H1 (cell line): ENCODE results near the gene OR52A5. TPM values are rescaled to one million over a fixed set of nuclear protein-coding genes. Genes with fewer than 3 reads are reported as not detected.

Experiments used
- CTCF ChIA-PET: fragments of 300-600 bp; sonication (Branson Sonifier 250); formaldehyde crosslinking; loops from one replicate; lab custom pipeline; 2021; ENCODE audit not compliant: partially characterized antibody; lab: Charles Lee
- POLR2A ChIA-PET: fragments of 300-600 bp; sonication (Branson Sonifier 250); formaldehyde crosslinking; loops from one replicate; lab custom pipeline; 2021; ENCODE audit warnings: inconsistent platforms; ENCODE audit not compliant: partially characterized antibody; lab: Charles Lee
- DNase-seq, 2 experiments: peaks; one replicate each; pipeline versions ENCODE4 v3.0.0 to v3.0.0-alpha.2; 2010 to 2022; ENCODE audit warnings: low spot score in 2 of 2, low read depth in 1 of 2, mixed read lengths in 1 of 2
- FAIRE-seq: peaks from 2 replicates; lab custom pipeline; 2011; peaks lifted over from hg19 to GRCh38; lab: Jason Lieb, UNC
- H2AFZ ChIP-seq: 2 replicates; pipeline ENCODE4 v1.8.1; 2012; ENCODE audit warnings: low read length, inconsistent platforms
- H2AK5ac ChIP-seq: 2 replicates; pipeline ENCODE4 v1.6.1; 2013; ENCODE audit warnings: low read depth, low read length
- H2BK120ac ChIP-seq: replicated peaks from 2 replicates; pipeline ENCODE3; 2013; ENCODE audit warnings: low read depth, low read length, inconsistent platforms
- H2BK12ac ChIP-seq: 2 replicates; pipeline ENCODE4 v1.6.1; 2013; ENCODE audit warnings: low read depth, low read length
- H2BK15ac ChIP-seq: 2 replicates; pipeline ENCODE4 v1.6.1; 2013; ENCODE audit warnings: low read length
- H2BK20ac ChIP-seq: 2 replicates; pipeline ENCODE4 v1.6.1; 2013; ENCODE audit warnings: low read length
- H2BK5ac ChIP-seq: 2 replicates; pipeline ENCODE4 v1.6.1; 2013; ENCODE audit warnings: low read depth, low read length
- H3K14ac ChIP-seq: 2 replicates; pipeline ENCODE4 v1.6.1; 2013; ENCODE audit warnings: inconsistent platforms; ENCODE audit not compliant: insufficient read length
- H3K18ac ChIP-seq: 2 replicates; pipeline ENCODE4 v1.6.1; 2013; ENCODE audit warnings: low read length; ENCODE audit errors: extremely low read depth
- H3K23ac ChIP-seq: 2 replicates; pipeline ENCODE4 v1.6.1; 2013; ENCODE audit warnings: inconsistent platforms; ENCODE audit not compliant: insufficient read length
- H3K23me2 ChIP-seq: 2 replicates; pipeline ENCODE4 v1.6.1; 2013; ENCODE audit warnings: low read depth, low read length
- H3K27ac ChIP-seq: 2 replicates; pipeline ENCODE4 v1.6.1; 2011; ENCODE audit warnings: low read depth, low read length, inconsistent platforms
- H3K27me3 ChIP-seq, 4 experiments: replicated peaks in 1 of 4; 1 replicate in 1 of 4; 2 replicates in 3 of 4; pipeline versions ENCODE4 v1.6.1 to v1.8.1; 2011 to 2013; ENCODE audit warnings: low read length in 3 of 4, mild to moderate bottlenecking in 3 of 4, inconsistent platforms in 2 of 4, mixed read lengths in 2 of 4, moderate library complexity in 1 of 4; ENCODE audit not compliant: control insufficient read depth in 3 of 4, insufficient read depth in 3 of 4; ENCODE audit errors: extremely low read depth in 1 of 4
- H3K36me3 ChIP-seq, 4 experiments: 2 replicates each; pipeline versions ENCODE4 v1.6.1 to v1.8.1; 2011 to 2013; ENCODE audit warnings: mild to moderate bottlenecking in 4 of 4, low read length in 3 of 4, moderate library complexity in 2 of 4, control low read depth in 1 of 4, inconsistent platforms in 1 of 4; ENCODE audit not compliant: insufficient read depth in 4 of 4, control insufficient read depth in 2 of 4
- H3K4ac ChIP-seq: replicated peaks from 2 replicates; pipeline ENCODE3; 2013; ENCODE audit warnings: low read length, low read depth, mixed read lengths, inconsistent platforms; ENCODE audit not compliant: insufficient read length
- H3K4me1 ChIP-seq, 4 experiments: replicated peaks in 1 of 4; 1 replicate in 1 of 4; 2 replicates in 3 of 4; pipeline versions ENCODE4 v1.6.1 to v1.8.1; 2011 to 2013; ENCODE audit warnings: low read length in 3 of 4, inconsistent platforms in 2 of 4, mixed read lengths in 1 of 4; ENCODE audit not compliant: insufficient read depth in 4 of 4, control insufficient read depth in 3 of 4
- H3K4me2 ChIP-seq, 2 experiments: 2 replicates each; pipeline versions ENCODE4 v1.6.1 to v1.8.1; 2011 to 2013; ENCODE audit warnings: low read depth in 2 of 2, low read length in 2 of 2, control low read depth in 1 of 2, inconsistent platforms in 1 of 2, mild to moderate bottlenecking in 1 of 2; ENCODE audit not compliant: insufficient read depth in 1 of 2
- H3K4me3 ChIP-seq, 4 experiments: fragments of 200-600, 300-600 bp in 1 of 4; sonication (generic), shearing (Covaris generic), sonication (Bioruptor Twin) in 1 of 4; 2 replicates each; pipeline versions ENCODE4 v1.5.1 to v1.8.1; 2011 to 2016; ENCODE audit warnings: low read length in 4 of 4, low read depth in 3 of 4, control low read depth in 2 of 4, inconsistent platforms in 2 of 4, mild to moderate bottlenecking in 2 of 4, mixed read lengths in 1 of 4, moderate library complexity in 1 of 4; ENCODE audit not compliant: insufficient read depth in 2 of 4; ENCODE audit errors: extremely low read depth in 1 of 4
- H3K56ac ChIP-seq: replicated peaks from 2 replicates; pipeline ENCODE3; 2013; ENCODE audit warnings: low read depth, mild to moderate bottlenecking, mixed read lengths, low read length, inconsistent platforms; ENCODE audit not compliant: insufficient read length
- H3K79me1 ChIP-seq: 2 replicates; pipeline ENCODE4 v1.6.1; 2013; ENCODE audit warnings: low read depth, low read length, control low read depth
- H3K79me2 ChIP-seq, 2 experiments: 2 replicates each; pipeline versions ENCODE4 v1.6.1 to v1.8.1; 2012 to 2013; ENCODE audit warnings: low read length in 2 of 2, mild to moderate bottlenecking in 2 of 2, inconsistent platforms in 1 of 2; ENCODE audit not compliant: insufficient read depth in 2 of 2, control insufficient read depth in 1 of 2
- H3K9ac ChIP-seq, 4 experiments: replicated peaks in 1 of 4; 1 replicate in 1 of 4; 2 replicates in 3 of 4; pipeline versions ENCODE4 v1.6.1 to v1.8.1; 2011 to 2013; ENCODE audit warnings: low read depth in 3 of 4, low read length in 3 of 4, control low read depth in 2 of 4, mild to moderate bottlenecking in 2 of 4, moderate library complexity in 2 of 4, inconsistent platforms in 1 of 4; ENCODE audit errors: extremely low read depth in 1 of 4
- H3K9me3 ChIP-seq, 2 experiments: 2 replicates each; pipeline versions ENCODE4 v1.6.1 to v1.8.1; 2012 to 2013; ENCODE audit warnings: mild to moderate bottlenecking in 2 of 2, moderate library complexity in 2 of 2, control low read depth in 1 of 2, inconsistent platforms in 1 of 2, low read depth in 1 of 2, low read length in 1 of 2, mixed read lengths in 1 of 2; ENCODE audit not compliant: insufficient read depth in 2 of 2
- H4K20me1 ChIP-seq, 2 experiments: replicated peaks in 1 of 2; 2 replicates each; pipeline versions ENCODE3 to v1.8.1; 2011 to 2013; ENCODE audit warnings: inconsistent platforms in 2 of 2, low read length in 2 of 2, mild to moderate bottlenecking in 1 of 2; ENCODE audit not compliant: insufficient read depth in 2 of 2, control insufficient read depth in 1 of 2
- H4K5ac ChIP-seq: 2 replicates; pipeline ENCODE4 v1.6.1; 2013; ENCODE audit warnings: low read length, low read depth, mixed read lengths, inconsistent platforms; ENCODE audit not compliant: insufficient read length
- H4K8ac ChIP-seq: 2 replicates; pipeline ENCODE4 v1.8.0; 2013; ENCODE audit warnings: mild to moderate bottlenecking, moderate library complexity, low read length, inconsistent platforms; ENCODE audit not compliant: insufficient read depth; ENCODE audit errors: extremely low read depth
- H4K91ac ChIP-seq: replicated peaks from 2 replicates; pipeline ENCODE3; 2013; ENCODE audit warnings: low read length, mixed read lengths, inconsistent platforms; ENCODE audit not compliant: insufficient read length
- GTF2F1 ChIP-seq: IDR thresholded peaks from 2 replicates; pipeline ENCODE4 v1.6.1; 2012; ENCODE audit warnings: low read depth, low read length, improper control_type of control experiment, borderline replicate concordance
- polyA plus RNA-seq, 7 experiments: library from polyadenylated mRNA; depleted of rRNA in 3 of 7; stranded (reverse) in 5 of 7; unstranded in 2 of 7; fragments of >200 nt in 5 of 7; fragments of 200-250 nt in 2 of 7; gene quantifications; 1 replicate in 5 of 7; 2 replicates in 1 of 7; 4 replicates in 1 of 7; pipeline versions ENCODE4 v1.2.1 to v1.2.3, GENCODE V29; 2011 to 2013; ENCODE audit warnings: missing spikeins in 2 of 7, mixed read lengths in 2 of 7
- total RNA-seq: library from RNA; stranded (reverse); fragmentation: NEBNext Ultra II Directional; extraction: Animal tissue kit (Norgen Biotek cat#: 25700); gene quantifications from 2 replicates; pipeline ENCODE4 v1.2.1, GENCODE V29; 2021
- TF ChIP-seq, protein P1 (sequence below): fragments of 300-600 bp; sonication (generic); IDR thresholded peaks from 2 replicates; pipeline ENCODE4 v1.7.1; 2012; ENCODE audit warnings: low read length, moderate library complexity, mild to moderate bottlenecking, inconsistent platforms; ENCODE audit not compliant: insufficient replicate concordance

OR52A5 gene
- total and polyA plus RNA-seq, 2 of the 8 experiments (the other 6 are each of a cell fraction or from before 2014, with no cell fraction given): 0.02 to 0.11 TPM

DNA sequence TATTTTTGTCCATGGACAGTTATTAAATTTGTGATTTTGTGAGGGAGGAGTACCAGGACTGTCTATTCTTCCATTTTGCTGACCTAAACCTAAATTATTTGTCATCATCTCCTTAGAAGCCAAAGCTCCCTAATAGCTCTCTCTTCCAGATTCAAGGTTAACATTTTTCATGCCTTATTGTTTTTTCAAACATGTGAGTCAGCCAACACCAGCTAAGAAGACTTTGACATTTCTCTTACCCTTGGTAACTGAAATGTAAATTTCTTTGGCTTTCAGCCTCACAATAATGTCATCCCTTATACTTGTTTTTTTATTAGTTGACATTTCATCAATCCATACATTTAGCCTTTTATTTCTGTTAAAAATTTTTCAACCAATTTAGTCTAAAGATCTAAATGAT, 49.6 kb downstream of the OR52A5 start:
- Histone ChIP-seq H4K20me1 (no peaks in the 10 kb centered on the region), H3K79me2 (no peaks in the 10 kb centered on the region), H3K23ac (no peak overlapping the region), H2BK20ac (no peak overlapping the region), H4K5ac (no peak overlapping the region), H2BK120ac (no peak overlapping the region), H4K91ac (no peak overlapping the region), H3K27ac (no peak overlapping the region), H3K23me2 (no peaks in the 10 kb centered on the region), H3K14ac (no peak overlapping the region), H3K4me3 (no peak overlapping the region), H3K4me2 (no peak overlapping the region), H2AK5ac (no peak overlapping the region), H4K8ac (no peak overlapping the region), H2BK15ac (no peak overlapping the region)
- ChIA-PET POLR2A (no interaction called here), CTCF (no interaction called here)
- TF ChIP-seq GTF2F1: no peak
- TF ChIP-seq, protein P1, sequence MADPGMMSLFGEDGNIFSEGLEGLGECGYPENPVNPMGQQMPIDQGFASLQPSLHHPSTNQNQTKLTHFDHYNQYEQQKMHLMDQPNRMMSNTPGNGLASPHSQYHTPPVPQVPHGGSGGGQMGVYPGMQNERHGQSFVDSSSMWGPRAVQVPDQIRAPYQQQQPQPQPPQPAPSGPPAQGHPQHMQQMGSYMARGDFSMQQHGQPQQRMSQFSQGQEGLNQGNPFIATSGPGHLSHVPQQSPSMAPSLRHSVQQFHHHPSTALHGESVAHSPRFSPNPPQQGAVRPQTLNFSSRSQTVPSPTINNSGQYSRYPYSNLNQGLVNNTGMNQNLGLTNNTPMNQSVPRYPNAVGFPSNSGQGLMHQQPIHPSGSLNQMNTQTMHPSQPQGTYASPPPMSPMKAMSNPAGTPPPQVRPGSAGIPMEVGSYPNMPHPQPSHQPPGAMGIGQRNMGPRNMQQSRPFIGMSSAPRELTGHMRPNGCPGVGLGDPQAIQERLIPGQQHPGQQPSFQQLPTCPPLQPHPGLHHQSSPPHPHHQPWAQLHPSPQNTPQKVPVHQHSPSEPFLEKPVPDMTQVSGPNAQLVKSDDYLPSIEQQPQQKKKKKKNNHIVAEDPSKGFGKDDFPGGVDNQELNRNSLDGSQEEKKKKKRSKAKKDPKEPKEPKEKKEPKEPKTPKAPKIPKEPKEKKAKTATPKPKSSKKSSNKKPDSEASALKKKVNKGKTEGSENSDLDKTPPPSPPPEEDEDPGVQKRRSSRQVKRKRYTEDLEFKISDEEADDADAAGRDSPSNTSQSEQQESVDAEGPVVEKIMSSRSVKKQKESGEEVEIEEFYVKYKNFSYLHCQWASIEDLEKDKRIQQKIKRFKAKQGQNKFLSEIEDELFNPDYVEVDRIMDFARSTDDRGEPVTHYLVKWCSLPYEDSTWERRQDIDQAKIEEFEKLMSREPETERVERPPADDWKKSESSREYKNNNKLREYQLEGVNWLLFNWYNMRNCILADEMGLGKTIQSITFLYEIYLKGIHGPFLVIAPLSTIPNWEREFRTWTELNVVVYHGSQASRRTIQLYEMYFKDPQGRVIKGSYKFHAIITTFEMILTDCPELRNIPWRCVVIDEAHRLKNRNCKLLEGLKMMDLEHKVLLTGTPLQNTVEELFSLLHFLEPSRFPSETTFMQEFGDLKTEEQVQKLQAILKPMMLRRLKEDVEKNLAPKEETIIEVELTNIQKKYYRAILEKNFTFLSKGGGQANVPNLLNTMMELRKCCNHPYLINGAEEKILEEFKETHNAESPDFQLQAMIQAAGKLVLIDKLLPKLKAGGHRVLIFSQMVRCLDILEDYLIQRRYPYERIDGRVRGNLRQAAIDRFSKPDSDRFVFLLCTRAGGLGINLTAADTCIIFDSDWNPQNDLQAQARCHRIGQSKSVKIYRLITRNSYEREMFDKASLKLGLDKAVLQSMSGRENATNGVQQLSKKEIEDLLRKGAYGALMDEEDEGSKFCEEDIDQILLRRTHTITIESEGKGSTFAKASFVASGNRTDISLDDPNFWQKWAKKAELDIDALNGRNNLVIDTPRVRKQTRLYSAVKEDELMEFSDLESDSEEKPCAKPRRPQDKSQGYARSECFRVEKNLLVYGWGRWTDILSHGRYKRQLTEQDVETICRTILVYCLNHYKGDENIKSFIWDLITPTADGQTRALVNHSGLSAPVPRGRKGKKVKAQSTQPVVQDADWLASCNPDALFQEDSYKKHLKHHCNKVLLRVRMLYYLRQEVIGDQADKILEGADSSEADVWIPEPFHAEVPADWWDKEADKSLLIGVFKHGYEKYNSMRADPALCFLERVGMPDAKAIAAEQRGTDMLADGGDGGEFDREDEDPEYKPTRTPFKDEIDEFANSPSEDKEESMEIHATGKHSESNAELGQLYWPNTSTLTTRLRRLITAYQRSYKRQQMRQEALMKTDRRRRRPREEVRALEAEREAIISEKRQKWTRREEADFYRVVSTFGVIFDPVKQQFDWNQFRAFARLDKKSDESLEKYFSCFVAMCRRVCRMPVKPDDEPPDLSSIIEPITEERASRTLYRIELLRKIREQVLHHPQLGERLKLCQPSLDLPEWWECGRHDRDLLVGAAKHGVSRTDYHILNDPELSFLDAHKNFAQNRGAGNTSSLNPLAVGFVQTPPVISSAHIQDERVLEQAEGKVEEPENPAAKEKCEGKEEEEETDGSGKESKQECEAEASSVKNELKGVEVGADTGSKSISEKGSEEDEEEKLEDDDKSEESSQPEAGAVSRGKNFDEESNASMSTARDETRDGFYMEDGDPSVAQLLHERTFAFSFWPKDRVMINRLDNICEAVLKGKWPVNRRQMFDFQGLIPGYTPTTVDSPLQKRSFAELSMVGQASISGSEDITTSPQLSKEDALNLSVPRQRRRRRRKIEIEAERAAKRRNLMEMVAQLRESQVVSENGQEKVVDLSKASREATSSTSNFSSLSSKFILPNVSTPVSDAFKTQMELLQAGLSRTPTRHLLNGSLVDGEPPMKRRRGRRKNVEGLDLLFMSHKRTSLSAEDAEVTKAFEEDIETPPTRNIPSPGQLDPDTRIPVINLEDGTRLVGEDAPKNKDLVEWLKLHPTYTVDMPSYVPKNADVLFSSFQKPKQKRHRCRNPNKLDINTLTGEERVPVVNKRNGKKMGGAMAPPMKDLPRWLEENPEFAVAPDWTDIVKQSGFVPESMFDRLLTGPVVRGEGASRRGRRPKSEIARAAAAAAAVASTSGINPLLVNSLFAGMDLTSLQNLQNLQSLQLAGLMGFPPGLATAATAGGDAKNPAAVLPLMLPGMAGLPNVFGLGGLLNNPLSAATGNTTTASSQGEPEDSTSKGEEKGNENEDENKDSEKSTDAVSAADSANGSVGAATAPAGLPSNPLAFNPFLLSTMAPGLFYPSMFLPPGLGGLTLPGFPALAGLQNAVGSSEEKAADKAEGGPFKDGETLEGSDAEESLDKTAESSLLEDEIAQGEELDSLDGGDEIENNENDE: no peak
- TF ChIP-seq, all 59 proteins: peak for 0
- Histone ChIP-seq H2BK12ac (no peak overlapping the region), H3K56ac (no peak overlapping the region), H3K9me3 (no peaks in the 10 kb centered on the region), H3K18ac (no peak overlapping the region), H3K36me3 (no peaks in the 10 kb centered on the region), H2BK5ac (no peak overlapping the region), H3K4ac (no peak overlapping the region), H2AFZ (no peak overlapping the region), H3K79me1 (no peaks in the 10 kb centered on the region), H3K4me1 (no peaks in the 10 kb centered on the region), H3K27me3 (no peaks in the 10 kb centered on the region), H3K9ac (no peak overlapping the region)
- DNase-seq: no peak
- no peak for FAIRE-seq
